Measurements from ENCODE around the gene NR3C1. TPM values are rescaled to one million over a fixed set of nuclear protein-coding genes. Genes with fewer than 3 reads are reported as not detected.

NR3C1 gene
- polyA plus RNA-seq, 1 donor (not counting 4 experiments of a cell fraction or from before 2014, with no cell fraction given), result 30.7 TPM

GRCh38 chr5:143396353-143396940 is 7.0 kb downstream of the NR3C1 start:
- Histone ChIP-seq H3K79me2 (ENCODE audit: control insufficient read depth, insufficient read depth, low read length) (peaks cover 99% of the 10 kb centered on the region), H4K20me1 (ENCODE audit: control insufficient read depth, extremely low read depth, insufficient read depth, low read length) (no peaks in the 10 kb centered on the region), H3K27me3 (ENCODE audit: control insufficient read depth, extremely low read depth, insufficient read depth, low read length) (no peaks in the 10 kb centered on the region), H3K9me1 (ENCODE audit: control insufficient read depth, extremely low read depth, insufficient read depth, low read length) (no peaks in the 10 kb centered on the region), H3K4me3 (ENCODE audit: control insufficient read depth in 2 of 3, extremely low read depth in 1 of 3, insufficient read depth in 2 of 3, low read depth in 1 of 3, low read length in 3 of 3) (peak overlapping the region; percentile 64 to 94 (median 86)), H3K27ac (ENCODE audit: control insufficient read depth, insufficient read depth, low read length) (peak overlapping the region; percentile 84), H3K4me1 (ENCODE audit: control insufficient read depth, extremely low read depth, insufficient read depth, low read length) (peaks cover 28% of the 10 kb centered on the region), H3K9ac (ENCODE audit: control insufficient read depth, extremely low read depth, insufficient read depth, low read length) (peak overlapping the region; percentile 93), H3K36me3 (ENCODE audit: control insufficient read depth in 2 of 2, extremely low read depth in 1 of 2, insufficient read depth in 2 of 2, low read length in 2 of 2) (peaks cover 0 to 2% of the 10 kb centered on the region in 2 experiments), H2AFZ (ENCODE audit: control insufficient read depth, low read length) (no peak overlapping the region), H3K4me2 (ENCODE audit: control insufficient read depth, extremely low read depth, insufficient read depth, low read depth, low read length) (peak overlapping the region; percentile 81), H3K9me3 (ENCODE audit: control insufficient read depth, low read depth, low read length) (no peaks in the 10 kb centered on the region)
- FAIRE-seq (no peak), DNase-seq (ENCODE audit: low read depth, low spot score) (no peak)
- dilution Hi-C loops (cut with MboI; ENCODE audit: extremely low pct_ligation_motif_present, low sequenced_read_pairs), result no loop called here
- TF ChIP-seq CTCF (optimal IDR thresholded peaks at IDR 0.05 in 1 of 3, IDR thresholded peaks at IDR 0.05 in 1 of 3, conservative IDR thresholded peaks at IDR 0.05 in 1 of 3; ENCODE audit: extremely low read depth in 1 of 3, insufficient read depth in 2 of 3, low read length in 3 of 3) (no peak), EZH2 (IDR thresholded peaks at IDR 0.05; ENCODE audit: low read length) (no peak)

GRCh38 chr5:143395638-143396352 is 7.7 kb downstream of the NR3C1 start:
- Histone ChIP-seq H3K27ac (ENCODE audit: control insufficient read depth, insufficient read depth, low read length) (peak overlapping the region; percentile 84), H3K4me2 (ENCODE audit: control insufficient read depth, extremely low read depth, insufficient read depth, low read depth, low read length) (peak overlapping the region; percentile 81), H4K20me1 (ENCODE audit: control insufficient read depth, extremely low read depth, insufficient read depth, low read length) (no peaks in the 10 kb centered on the region), H3K36me3 (ENCODE audit: control insufficient read depth in 2 of 2, extremely low read depth in 1 of 2, insufficient read depth in 2 of 2, low read length in 2 of 2) (peaks cover 0 to 2% of the 10 kb centered on the region in 2 experiments), H3K4me1 (ENCODE audit: control insufficient read depth, extremely low read depth, insufficient read depth, low read length) (peaks cover 28% of the 10 kb centered on the region), H3K27me3 (ENCODE audit: control insufficient read depth, extremely low read depth, insufficient read depth, low read length) (no peaks in the 10 kb centered on the region), H3K9me3 (ENCODE audit: control insufficient read depth, low read depth, low read length) (no peaks in the 10 kb centered on the region), H3K9ac (ENCODE audit: control insufficient read depth, extremely low read depth, insufficient read depth, low read length) (peak overlapping the region; percentile 93), H3K9me1 (ENCODE audit: control insufficient read depth, extremely low read depth, insufficient read depth, low read length) (no peaks in the 10 kb centered on the region), H3K79me2 (ENCODE audit: control insufficient read depth, insufficient read depth, low read length) (peaks cover 99% of the 10 kb centered on the region), H2AFZ (ENCODE audit: control insufficient read depth, low read length) (no peak overlapping the region), H3K4me3 (ENCODE audit: control insufficient read depth in 2 of 3, extremely low read depth in 1 of 3, insufficient read depth in 2 of 3, low read depth in 1 of 3, low read length in 3 of 3) (peak overlapping the region; percentile 64 to 94 (median 86))
- dilution Hi-C loops (cut with MboI; ENCODE audit: extremely low pct_ligation_motif_present, low sequenced_read_pairs), result no loop called here
- DNase-seq (ENCODE audit: low read depth, low spot score) (no peak), FAIRE-seq (no peak)
- TF ChIP-seq EZH2 (IDR thresholded peaks at IDR 0.05; ENCODE audit: low read length) (no peak), CTCF (optimal IDR thresholded peaks at IDR 0.05 in 1 of 3, IDR thresholded peaks at IDR 0.05 in 1 of 3, conservative IDR thresholded peaks at IDR 0.05 in 1 of 3; ENCODE audit: extremely low read depth in 1 of 3, insufficient read depth in 2 of 3, low read length in 3 of 3) (no peak)

Data from keratinocyte (primary cell).